Activated CD4-positive, alpha-beta T cell treated with anti-CD3 and anti-CD28 coated beads, Interleukin-2, Interleukin-4, amounts not matched to agents 100 ng/mL and 50 ng/mL, durations not matched to agents 16 hours and 8 hours (primary cell): ENCODE measurements around the gene LRCH4.
A peak's percentile ranks its signal among the peaks of the same experiment; 100 is the strongest.

Source experiments
- DNase-seq: peaks from one replicate; pipeline ENCODE4 v3.0.0-alpha.2; 2020; ENCODE audit warnings: low spot score

The LRCH4 gene, protein sequence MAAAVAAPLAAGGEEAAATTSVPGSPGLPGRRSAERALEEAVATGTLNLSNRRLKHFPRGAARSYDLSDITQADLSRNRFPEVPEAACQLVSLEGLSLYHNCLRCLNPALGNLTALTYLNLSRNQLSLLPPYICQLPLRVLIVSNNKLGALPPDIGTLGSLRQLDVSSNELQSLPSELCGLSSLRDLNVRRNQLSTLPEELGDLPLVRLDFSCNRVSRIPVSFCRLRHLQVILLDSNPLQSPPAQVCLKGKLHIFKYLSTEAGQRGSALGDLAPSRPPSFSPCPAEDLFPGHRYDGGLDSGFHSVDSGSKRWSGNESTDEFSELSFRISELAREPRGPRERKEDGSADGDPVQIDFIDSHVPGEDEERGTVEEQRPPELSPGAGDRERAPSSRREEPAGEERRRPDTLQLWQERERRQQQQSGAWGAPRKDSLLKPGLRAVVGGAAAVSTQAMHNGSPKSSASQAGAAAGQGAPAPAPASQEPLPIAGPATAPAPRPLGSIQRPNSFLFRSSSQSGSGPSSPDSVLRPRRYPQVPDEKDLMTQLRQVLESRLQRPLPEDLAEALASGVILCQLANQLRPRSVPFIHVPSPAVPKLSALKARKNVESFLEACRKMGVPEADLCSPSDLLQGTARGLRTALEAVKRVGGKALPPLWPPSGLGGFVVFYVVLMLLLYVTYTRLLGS

DNA sequence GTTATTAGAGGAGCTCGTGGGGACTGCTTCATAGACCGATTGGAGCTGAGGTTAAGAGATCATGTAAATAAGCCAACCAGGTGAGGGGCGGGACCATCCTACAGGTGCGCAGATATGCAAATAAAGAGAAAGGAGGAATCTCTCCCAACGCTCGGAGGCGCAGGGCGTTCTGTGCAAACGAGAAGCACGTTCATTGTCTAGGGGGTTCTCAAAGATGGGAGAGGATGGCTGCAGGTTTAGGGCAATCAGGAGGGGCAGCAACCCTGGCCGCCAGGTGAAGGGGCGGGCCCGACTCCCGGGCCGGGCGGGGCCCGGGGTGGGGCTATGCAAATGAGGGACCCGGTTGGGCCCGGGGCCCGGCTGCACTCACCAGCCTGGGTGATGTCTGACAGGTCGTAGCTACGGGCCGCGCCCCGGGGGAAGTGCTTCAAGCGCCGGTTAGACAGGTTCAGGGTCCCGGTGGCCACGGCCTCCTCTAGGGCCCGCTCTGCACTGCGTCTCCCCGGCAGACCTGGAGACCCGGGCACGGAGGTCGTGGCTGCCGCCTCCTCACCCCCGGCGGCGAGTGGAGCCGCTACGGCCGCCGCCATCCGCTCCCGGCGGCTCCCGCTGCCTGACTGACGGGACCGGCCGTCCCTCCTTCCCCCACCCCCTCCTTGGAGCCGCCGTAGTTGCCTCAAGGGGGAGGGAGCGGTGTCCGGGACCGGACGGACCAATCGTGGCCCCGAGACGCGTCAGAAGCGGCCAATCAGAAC, at the start of gene LRCH4:
TSS of gene LRCH4 (minus strand) at position 619 of the 755 bp plus-strand sequence. CDS start at position 590, 29 bp downstream.
- DNase-seq: no peak

DNA sequence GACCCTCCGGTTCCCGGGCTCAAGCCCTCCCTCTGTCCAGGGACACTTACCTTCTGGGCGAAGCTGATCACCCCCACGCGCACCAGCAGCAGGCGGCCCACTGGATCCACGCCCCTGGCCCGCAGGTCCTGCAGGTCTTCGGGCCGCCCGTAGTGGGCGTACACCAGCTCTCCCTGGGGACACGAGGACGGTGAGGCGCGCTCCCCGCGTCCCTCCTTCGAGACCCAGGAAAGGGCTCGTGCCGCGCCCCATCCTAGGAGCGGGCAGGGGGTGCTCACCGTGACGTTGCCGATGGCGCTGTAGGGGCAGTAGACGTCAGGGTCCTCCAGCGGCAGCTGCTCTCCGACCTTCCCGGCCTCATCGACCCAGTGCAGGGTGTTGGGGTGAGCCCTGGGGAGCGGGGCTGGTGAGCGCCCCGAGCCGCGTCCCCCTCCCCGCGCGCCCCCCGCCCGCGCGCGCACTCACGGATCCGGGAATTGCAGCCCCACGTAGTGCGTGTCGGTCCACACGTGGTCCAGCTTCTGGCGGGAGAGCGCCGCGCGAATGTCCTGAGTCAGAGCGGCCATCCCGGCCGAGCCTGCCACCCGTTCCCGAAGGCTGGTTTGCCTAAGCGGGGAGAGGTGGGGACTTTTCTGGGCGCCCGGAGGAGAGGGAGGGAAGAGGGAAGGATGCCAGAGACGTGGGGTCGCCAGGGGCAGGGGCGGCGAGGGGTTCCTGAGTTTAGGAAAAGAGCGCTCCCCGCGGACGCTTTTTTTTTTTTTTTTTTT, 47.2 kb upstream of the LRCH4 start:
- DNase-seq: peak; percentile 66

DNA sequence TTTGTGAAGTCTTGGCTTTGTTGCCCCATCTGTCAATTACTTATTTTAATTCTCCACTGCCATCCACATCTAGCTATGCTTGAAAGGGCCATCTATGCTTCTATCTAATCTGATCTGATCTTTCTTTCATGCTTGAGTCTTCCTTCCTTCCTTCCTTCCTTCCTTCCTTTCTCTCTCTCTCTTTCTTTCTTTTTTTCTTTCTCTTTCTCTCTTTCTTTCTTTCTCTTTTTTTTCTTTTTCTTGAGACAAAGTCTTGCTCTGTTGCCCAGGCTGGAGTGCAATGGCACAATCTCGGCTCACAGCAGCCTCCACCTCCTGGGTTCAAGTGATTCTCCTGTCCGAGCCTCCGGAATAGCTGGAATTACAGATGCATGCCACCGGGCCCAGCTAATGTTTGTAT, 44.1 kb upstream of the LRCH4 start:
- no peak for DNase-seq

DNA sequence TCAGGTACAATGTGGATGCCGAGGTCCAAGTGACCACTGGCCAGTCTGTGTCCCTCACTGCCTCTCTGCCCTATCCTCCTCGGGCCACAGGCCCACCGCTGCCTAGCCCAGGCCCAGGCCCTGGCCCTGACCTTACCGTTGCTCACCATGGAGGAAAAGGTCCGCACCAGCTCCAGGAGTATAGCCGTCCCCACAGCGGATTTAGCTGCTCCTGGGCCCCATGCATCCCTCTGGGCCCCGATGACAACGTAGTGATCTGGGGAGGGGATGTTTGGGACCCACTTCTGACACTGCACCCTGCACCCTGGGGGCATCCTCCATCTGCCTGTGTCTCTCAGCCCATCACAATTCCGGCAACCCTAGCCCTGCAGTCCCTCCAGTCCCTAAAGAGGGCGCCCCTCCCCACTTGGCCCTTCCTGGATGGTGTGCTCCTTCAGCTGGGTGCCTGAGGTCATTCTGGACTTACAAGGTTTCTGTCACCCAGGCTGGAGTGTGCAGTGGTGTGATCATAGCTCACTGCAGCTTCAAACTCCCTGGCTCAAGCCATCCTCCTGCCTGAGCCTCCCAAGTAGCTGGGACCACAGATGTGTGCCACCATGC, 43.3 kb upstream of the LRCH4 start:
- peak; percentile 36 for DNase-seq

DNA sequence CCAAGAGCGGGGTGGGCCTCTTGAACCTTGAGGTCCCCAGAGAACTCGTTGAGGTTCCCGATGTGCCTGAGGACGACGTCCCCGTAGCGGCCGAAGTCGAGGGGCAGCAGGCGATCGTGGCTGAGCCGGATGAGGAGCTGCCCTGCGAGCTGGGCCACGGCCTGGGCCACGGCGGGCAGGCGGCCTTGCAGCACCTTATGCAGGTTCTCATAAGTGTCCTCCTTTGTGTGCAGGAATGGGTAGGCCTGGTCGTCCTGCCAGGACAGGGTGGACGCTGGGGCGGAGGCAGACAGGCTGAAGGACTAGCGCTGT, 41.3 kb upstream of the LRCH4 start:
- no peak for DNase-seq

DNA sequence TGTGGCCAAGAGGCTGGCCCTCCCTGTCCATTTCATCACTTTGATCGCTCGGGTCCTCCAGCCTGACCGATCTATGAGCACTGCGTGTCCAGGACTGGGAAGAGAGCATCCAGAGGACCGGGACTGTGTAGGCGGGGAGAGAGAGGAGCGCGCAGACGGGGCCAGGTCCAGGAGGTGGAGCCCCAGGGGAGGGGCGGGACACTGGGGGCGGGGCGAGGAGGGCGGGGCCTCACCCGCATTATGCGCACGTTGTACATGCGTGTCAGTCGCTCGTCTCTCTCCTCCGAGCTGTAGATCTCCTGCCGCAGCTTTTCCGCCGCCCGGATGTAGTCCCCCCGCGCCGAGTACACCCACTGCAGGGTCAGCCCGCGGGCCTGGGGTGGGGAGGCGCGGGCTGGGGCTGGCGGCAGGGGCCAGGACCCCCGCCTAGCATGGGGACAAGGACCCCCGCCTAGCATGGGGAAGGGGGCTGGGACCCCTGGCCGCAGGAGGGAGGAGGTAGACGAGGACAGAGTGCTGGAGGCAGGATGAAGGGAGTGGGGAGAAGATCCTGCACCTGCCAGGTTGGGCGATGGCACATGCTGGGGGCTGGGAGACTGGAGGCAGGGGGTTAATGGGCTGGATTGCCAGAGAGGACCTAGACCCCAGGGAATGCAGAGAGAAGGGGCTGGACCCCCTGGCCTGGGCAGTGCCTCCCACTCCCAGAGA, 40.8 kb upstream of the LRCH4 start:
- DNase-seq: peak; percentile 91

DNA sequence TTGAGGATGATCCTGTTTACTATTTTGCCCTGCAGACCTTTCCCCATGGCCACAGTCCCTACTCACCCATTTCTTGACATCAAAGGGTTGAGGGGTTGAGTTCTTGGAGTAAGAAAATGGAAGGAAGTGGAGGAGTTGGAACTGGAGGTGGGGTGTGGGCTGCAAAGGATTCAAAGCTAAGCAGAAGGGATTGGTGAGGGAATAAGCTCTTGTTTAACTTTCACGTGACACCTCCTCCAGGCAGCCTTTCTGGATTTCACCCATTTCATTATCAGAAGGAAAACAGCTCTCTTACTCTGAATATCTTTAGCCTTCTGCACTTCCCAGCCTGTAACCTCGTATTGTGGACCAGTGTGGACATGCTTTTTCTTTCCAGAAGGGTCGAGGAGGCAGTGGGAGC, 40.1 kb upstream of the LRCH4 start:
- DNase-seq: no peak

DNA sequence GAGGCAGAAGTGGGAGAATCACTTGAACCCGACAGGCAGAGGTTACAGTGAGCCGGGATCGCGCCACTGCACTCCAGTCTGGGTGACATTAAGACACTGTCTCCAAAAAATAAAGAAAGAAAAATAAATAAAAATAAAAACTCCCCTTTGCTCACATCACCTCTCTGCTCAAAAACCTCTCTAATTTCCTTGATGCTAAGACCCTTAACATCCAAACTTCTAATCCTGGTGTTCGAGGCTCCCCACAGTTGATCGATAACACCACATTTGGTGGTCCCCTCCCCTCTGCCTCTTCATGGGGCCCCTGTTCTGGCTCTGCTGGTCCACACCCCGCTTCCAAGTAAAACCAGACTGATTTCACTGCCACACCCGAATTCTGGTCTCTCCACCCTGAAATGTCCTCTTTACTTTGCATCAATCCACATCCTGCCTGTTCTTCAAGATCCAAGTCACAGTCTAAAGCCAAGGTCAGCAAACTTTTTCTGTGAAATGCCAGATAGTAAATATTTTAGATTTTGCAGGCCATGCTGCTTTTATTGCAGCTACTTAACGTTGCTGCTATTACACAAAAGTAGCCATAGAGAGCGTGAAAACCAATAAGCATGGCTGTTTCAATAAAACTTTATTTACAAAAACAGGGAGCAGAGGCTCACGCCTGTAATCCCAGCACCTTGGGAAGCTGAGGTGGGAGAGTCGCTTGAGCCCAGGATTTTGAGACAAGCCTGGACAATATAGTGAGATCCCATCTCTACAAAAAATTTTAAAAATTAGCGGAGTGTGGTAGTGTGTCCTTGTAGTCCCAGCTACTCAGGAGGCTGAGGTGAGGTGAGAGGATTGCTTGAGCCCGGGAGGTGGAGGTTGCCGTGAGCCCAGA, 38.3 kb upstream of the LRCH4 start:
- DNase-seq: no peak

DNA sequence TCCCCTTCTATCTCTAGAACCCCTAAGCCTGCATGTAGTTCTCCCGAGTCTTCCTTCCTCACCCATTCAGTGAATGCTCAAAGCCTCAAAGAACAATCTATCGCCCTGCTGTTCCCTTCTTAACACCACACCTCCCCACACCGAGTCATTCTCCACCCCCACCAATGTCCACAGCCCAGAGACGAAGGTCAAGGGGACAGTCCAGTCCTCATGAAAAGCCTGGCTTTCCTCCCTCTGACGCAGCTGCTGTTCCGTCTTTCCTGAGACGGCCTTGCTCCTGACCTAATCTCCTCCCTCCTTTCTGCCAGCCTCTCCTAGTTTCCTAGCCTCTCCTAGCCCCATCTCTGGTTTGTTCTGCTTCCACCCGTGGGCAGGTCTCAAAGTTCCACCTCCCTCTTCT, 35.6 kb upstream of the LRCH4 start:
- no peak for DNase-seq

DNA sequence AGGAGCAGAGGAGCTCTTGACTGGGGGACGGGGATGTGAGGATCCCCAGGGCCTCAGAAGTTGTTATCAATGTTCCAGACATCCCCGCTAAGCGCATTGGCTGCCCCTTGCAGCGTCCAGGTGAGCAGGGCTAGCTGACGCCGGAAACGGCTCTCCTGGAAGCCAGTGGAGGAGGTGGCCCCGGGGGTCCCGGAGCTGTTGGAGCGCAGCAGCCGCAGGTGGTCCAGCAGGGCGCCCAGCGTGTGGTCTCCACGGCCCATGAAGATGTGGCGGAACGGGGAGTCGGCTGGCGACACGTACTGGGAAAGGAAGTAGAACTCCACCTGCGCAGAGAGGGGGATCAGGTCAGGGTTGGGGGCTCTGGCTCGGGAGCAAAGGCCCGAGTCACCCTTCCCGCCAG, 34.9 kb upstream of the LRCH4 start:
- no peak for DNase-seq

DNA sequence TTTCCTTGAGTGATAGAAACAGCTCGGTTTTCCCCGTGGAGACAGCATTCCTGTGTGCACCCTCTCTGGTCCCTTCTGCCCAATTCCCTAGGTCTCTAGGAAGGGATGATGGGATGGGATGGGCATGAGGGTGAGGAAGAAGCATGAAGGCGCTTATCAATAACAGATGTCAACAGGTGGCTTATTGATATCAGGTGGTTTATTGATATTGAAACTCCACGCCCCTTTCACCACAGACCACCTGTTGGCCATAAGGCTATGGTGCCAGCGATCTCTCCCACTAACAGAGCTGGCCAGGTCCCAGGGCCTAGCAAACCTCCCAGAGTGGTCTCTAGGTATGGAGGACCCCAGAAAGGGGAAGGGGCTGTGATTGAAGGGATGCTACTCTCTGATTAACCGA, 34.3 kb upstream of the LRCH4 start:
- DNase-seq: no peak

DNA sequence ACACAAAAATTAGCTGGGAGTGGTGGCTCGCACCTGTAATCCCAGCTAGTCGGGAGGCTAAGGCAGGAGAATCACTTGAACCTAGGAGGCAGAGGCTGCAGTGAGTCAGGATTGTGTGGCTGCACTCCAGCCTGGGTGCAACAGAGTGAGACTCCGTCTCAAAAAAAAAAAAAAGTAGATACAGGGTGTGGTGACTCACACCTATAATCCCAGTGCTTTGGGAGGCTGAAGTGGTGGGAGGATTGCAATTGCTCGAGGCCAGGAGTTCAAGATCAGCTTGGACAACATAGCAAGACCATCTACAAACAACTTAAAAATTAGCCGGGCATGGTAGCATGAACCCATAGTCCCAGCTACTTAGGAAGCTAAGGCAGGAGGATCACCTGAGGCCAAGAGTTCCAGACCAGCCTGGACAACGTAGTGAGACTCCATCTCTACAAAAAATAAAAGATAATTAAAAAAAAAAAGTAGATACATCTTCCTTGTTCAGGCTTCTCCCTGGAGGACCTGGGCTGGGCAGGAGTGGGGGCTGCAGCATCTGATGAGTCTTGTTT, 28.5 kb upstream of the LRCH4 start:
- DNase-seq: no peak

DNA sequence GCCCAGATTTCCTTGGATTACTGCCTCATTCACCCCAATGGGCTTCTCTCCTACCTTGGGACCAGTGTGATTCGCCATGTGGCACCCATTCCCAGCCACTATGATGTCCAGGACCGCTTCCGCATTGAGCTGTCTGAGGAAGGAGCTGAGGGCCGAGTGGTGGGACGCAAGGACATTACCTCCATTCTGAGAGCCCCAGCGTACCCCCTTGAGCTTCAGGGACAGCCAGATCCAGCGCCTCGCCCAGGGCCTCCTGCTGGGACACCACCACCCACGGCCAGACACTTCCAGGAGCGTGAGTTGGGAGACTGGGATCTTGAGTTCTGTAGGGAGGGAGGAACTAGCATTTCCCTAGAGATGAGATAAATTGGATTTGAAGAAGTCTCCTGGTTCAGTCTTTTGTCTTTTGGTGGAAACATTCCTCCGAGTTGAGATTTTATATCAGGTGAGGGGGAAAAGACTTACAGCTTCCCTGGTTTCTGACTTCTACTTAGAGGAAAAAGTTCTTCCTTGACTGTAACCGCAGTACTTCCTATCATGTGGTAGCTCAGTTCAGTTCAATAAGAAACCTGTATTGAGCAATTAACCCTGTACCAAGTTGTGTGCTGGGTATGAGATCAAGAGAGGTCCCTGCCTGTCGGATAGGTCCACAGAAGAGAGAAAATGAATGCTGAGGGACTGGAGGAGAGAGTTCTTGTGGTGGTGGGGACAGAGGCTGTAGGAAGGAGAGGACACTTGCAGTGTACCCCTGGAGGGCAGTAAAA, 27.7 kb upstream of the LRCH4 start:
- DNase-seq: no peak

DNA sequence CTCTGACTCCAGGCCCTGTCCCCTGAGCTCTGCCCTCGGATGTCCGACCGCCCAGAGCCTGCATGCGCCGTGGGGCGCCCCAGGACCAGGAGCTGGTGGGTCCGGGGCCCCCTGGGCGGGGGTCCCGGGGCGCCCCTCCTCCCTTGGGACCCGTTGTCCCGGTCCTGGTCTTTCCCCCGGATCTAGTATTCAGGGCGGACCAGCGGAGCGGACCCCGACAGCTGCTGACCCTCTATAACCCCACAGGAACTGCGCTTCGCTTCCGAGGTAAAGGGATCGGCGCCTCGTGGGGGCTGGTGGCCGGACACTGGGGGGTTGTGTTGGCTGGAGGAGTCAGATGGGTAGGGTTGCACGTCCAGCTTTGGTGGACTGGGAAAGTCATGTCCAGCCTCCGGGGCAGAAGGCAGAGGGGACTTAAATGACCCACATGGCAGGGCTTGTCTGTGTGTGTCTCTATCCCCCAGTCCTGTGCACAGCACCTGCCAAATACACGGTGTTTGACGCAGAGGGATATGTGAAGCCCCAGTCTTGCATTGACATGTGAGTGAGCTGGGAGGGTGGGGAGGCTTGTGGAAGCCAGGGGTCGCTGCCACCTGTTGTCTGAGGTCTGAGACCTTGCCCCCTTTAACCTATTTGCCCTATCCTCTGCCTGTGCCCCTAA, 26.9 kb upstream of the LRCH4 start:
- DNase-seq: no peak

DNA sequence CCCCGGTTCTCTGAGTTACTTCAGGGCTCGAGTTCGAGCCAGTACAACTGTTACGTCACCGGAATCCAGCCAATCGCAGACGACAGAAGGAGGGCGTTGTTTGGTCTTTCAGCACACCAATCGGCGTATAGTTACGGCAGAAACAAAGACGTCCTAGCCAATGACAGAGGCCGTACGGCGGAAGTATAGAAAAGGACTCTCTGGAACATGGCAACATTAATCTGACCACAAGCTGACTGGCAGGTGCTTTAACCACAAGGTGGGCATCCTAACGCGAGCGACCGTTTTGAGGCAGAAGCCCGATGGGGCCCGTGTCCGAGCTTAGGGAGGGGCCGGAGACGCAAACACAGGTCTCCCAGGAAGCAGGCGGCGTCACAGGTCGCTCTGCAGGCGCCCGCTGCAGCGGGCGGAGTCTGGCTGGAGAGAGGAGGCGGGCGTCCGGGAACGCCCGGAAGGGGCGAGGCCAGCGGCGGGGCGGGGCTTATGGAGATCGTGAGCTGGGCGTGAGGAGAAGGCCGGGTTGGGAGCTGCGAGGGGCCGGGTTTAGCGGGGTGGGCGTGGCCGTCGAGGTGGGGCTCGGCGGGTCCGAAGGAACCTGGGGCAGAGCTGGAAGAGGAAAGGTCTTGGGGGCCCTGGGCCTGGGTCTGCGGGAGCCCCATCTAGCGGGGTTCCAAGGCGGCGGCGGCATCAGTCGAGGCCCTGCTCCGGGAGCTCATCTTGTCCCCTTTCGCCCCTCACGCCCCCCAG, 26.2 kb upstream of the LRCH4 start, which contains the start of gene MOSPD3:
TSS of gene MOSPD3 (plus strand) at position 558 of the 747 bp plus-strand sequence. CDS start 252 bp downstream, outside the sequence.
- peak; percentile 98 for DNase-seq

DNA sequence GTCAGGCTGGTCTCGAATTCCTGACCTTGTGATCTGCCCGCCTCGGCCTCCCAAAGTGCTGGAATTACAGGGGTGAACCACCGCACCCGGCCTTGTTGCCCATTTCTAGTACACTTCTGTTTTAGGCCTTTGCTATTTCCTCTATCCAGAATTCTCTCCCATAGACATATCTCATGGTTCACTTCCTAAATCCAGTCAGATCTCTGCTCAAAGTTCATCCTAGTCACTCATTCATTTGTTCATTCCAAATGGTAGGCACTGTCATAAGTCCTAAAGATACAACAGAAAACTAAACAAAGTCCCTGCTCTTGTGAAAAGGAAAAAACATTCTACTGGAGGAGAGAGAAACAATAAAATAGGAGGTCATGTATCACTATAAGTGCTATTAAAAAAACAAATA, 24.0 kb upstream of the LRCH4 start:
- no peak for DNase-seq

DNA sequence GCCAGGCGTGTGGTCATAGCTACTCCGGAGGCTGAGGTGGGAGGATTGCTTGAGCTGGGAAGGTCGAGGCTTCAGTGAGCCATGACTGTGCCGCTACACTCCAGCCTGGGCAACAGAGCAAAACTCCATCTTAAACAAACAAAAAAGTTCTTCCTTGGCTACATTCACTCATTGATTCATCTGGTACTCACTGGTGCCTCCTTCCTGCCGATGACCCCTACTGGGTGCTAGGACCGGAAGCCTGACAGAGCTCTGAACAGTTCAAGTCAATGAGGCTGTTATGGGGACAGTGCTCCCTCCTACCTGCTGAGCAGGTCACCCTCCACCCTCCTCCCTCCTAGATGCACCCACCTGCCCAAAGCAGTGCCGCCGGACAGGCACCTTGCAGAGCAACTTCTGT, 21.2 kb upstream of the LRCH4 start:
- no peak for DNase-seq

DNA sequence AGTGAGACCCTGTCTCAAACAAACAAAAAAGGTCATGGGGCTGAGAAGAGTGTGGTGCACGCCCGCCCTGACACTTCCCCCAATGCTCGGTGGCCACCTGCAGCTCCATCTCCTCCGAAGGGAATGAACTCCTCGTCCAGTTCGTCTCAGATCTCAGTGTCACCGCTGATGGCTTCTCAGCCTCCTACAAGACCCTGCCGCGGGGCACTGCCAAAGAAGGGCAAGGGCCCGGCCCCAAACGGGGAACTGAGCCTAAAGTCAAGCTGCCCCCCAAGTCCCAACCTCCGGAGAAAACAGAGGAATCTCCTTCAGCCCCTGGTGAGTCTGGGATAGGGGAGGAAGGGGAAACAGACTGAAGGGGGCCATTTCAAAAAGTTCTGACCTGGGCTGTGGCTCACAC, 20.4 kb upstream of the LRCH4 start:
- no peak for DNase-seq
